Gastroesophageal sphincter (tissue), 3 donors: Measurements from ENCODE around the gene TTC21A.

Experiments used
- CTCF ChIP-seq, 4 experiments: fragments of 200-600 bp in 2 of 4; fragments of 450-650 bp in 2 of 4; sonication (generic) in 1 of 4; IDR thresholded peaks; one replicate each; pipeline ENCODE4 v1.5.1; 2017 to 2019; ENCODE audit warnings: antibody characterized with exemption in 4 of 4, mild to moderate bottlenecking in 2 of 4, moderate library complexity in 2 of 4
- EP300 ChIP-seq: sonication (generic); formaldehyde crosslinking; IDR thresholded peaks from one replicate; pipeline ENCODE4 v1.6.1; 2017; ENCODE audit warnings: antibody characterized with exemption, mild to moderate bottlenecking
- POLR2A ChIP-seq, 2 donors: fragments of 450-650 bp; IDR thresholded peaks; one replicate each; pipeline ENCODE4 v1.6.1; 2017; ENCODE audit warnings: antibody characterized with exemption in 2 of 2, mild to moderate bottlenecking in 2 of 2, moderate library complexity in 1 of 2
- POLR2AphosphoS5 ChIP-seq: sonication (generic); formaldehyde crosslinking; IDR thresholded peaks from one replicate; pipeline ENCODE4 v1.6.1; 2017; ENCODE audit warnings: antibody characterized with exemption

- no peak for TF ChIP-seq CTCF (IDR thresholded peaks at IDR 0.05)
- TF ChIP-seq POLR2A (IDR thresholded peaks at IDR 0.05) = no peak
- TF ChIP-seq POLR2AphosphoS5 = no peak
- TF ChIP-seq EP300 = no peak
These were observed 775 bp downstream of the TTC21A start for GRCh38 chr3:39108200-39108710.
